Measurements from ENCODE around the gene INS.

GRCh38 chr11:2137202-2138067, 23.6 kb downstream of the INS start:
- TF ChIP-seq CTCF (IDR thresholded peaks at IDR 0.05) (no peak), POLR2A (IDR thresholded peaks at IDR 0.05) (peak in 1 of 2 donors; percentile 65)
